Cardiac muscle cell (in vitro differentiated cells and primary cell): ENCODE results near the gene PLPPR4. TPM values are rescaled to one million over a fixed set of nuclear protein-coding genes. Genes with fewer than 3 reads are reported as not detected.
A peak's percentile ranks its signal among the peaks of the same experiment; 100 is the strongest.

Experiments used
- DNase-seq, 2 donors: peaks; one replicate each; pipeline versions ENCODE4 v3.0.0 to v3.0.0-alpha.2; 2010 to 2017; ENCODE audit warnings: low read depth in 1 of 2, low spot score in 1 of 2
- H3K27ac ChIP-seq: fragments of 200-600 bp; sonication (generic); 2 replicates; pipeline ENCODE4 v1.5.1; 2016
- H3K27me3 ChIP-seq: fragments of 200-600 bp; sonication (generic); 2 replicates; pipeline ENCODE4 v1.6.0; 2016; ENCODE audit warnings: control low read depth
- H3K36me3 ChIP-seq: fragments of 200-600 bp; sonication (generic); 2 replicates; pipeline ENCODE4 v1.5.1; 2016; ENCODE audit warnings: control low read depth
- H3K4me1 ChIP-seq: fragments of 200-600 bp; sonication (generic); 2 replicates; pipeline ENCODE4 v1.8.1; 2017; ENCODE audit warnings: low read depth, mild to moderate bottlenecking, mixed run types
- H3K4me3 ChIP-seq: fragments of 200-600 bp; sonication (generic); 2 replicates; pipeline ENCODE4 v1.5.1; 2016; ENCODE audit warnings: mild to moderate bottlenecking
- H3K9me3 ChIP-seq: fragments of 200-600 bp; sonication (generic); 2 replicates; pipeline ENCODE4 v1.5.1; 2017; ENCODE audit warnings: low read depth, mild to moderate bottlenecking, control low read depth
- CTCF ChIP-seq: IDR thresholded peaks from 2 replicates; pipeline ENCODE4 v1.5.1; 2012; ENCODE audit warnings: low read depth, mild to moderate bottlenecking, low read length
- polyA plus RNA-seq: library from polyadenylated mRNA; unstranded; fragments of >200 nt; fragmentation: Nextera tagmentation; extraction: Ambion mirVana; gene quantifications from 2 replicates; pipeline ENCODE4 v1.2.1, GENCODE V29; 2016
- total RNA-seq: library from RNA; depleted of rRNA; stranded (reverse); fragments of >200 nt; gene quantifications from 2 replicates; pipeline ENCODE4 v1.2.3, GENCODE V29; 2016

The PLPPR4 gene
- total and polyA plus RNA-seq, 2 experiments from 2014 or later = 3.2 to 3.7 TPM

DNA sequence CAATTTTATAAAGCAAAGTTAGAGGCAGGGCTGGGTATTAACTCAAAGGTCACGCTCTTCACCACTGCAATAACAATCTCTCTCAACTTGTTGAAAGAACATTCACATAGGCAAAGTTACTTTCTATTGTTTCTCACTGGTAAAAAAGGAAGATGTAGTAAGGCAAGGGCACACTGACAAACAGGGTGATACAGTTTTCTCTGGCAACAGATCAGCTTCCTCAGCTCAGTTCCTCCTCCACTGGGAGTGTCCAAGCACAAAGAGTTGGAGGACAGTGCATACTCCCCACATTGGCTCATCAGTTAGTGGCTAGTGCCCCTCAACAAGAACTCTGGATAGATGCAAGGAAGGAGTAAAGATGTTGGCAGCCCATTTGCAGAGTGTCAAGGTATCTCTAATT is 3.7 kb downstream of the PLPPR4 start:
- H3K4me1 ChIP-seq = no peaks in the 10 kb centered on the region
- no peak for DNase-seq
- H3K36me3 ChIP-seq = no peaks in the 10 kb centered on the region
- TF ChIP-seq CTCF = no peak
- peaks cover 5% of the 10 kb centered on the region for H3K27me3 ChIP-seq
- no peaks in the 10 kb centered on the region for H3K9me3 ChIP-seq
- H3K27ac ChIP-seq = no peak overlapping the region
- H3K4me3 ChIP-seq = no peak overlapping the region

DNA sequence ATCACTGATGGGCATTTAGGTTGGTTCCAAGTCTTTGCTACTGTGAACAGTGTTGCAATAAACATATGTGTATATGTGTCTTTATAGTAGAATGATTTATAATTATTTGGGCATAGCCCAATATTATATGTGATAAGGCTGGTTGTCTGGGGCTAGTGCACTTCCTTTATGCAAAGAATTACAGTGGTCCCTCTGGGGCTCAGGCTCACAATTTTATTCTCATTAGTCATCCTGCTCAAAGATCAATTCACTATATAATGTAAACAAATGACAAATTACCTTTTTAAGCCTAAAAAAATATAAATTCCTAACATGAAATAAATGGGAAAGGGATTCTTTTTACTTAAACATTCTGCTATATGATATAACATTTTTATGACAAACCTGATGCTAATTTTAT is 5.0 kb downstream of the PLPPR4 start:
- no peaks in the 10 kb centered on the region for H3K9me3 ChIP-seq
- H3K27me3 ChIP-seq = no peaks in the 10 kb centered on the region
- H3K36me3 ChIP-seq = no peaks in the 10 kb centered on the region
- H3K4me3 ChIP-seq = no peak overlapping the region
- TF ChIP-seq CTCF = no peak
- no peaks in the 10 kb centered on the region for H3K4me1 ChIP-seq
- DNase-seq = no peak
- no peak overlapping the region for H3K27ac ChIP-seq

GRCh38 chr1:99270646-99271045 is 6.4 kb downstream of the PLPPR4 start:
- no peak for DNase-seq
- H3K4me1 ChIP-seq = no peaks in the 10 kb centered on the region

GRCh38 chr1:99271249-99271648 is 7.0 kb downstream of the PLPPR4 start:
- DNase-seq = no peak
- Histone ChIP-seq H3K4me3 (no peak overlapping the region), H3K9me3 (no peaks in the 10 kb centered on the region), H3K4me1 (no peaks in the 10 kb centered on the region), H3K27ac (no peak overlapping the region), H3K27me3 (no peaks in the 10 kb centered on the region), H3K36me3 (no peaks in the 10 kb centered on the region)
- TF ChIP-seq CTCF = no peak

More at GRCh38 chr1:99270646-99271045, 6.4 kb downstream of the PLPPR4 start:
- TF ChIP-seq CTCF = no peak
- Histone ChIP-seq H3K27ac (no peak overlapping the region), H3K27me3 (no peaks in the 10 kb centered on the region), H3K36me3 (no peaks in the 10 kb centered on the region), H3K9me3 (no peaks in the 10 kb centered on the region), H3K4me3 (no peak overlapping the region)

DNA sequence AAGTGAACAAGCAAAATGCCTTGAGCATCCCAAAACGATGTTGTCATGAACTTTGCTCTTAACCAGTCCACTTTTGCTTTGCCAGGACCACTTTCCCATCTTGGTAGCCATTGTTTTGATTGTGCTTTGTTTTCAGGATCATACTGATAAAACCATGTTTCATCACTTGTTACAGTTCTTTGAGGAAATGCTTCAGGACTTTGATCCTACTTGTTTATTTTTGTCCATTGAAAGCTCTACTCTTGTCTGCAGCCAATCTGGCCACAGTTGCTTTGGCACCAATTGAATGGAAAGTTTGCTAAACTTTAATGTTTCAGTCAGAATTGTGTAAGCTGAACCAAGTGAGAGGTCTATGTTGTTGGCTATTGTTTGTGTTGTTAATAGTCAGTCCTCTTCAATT is 12.8 kb downstream of the PLPPR4 start:
- Histone ChIP-seq H3K4me1 (peaks cover 21% of the 10 kb centered on the region), H3K36me3 (no peaks in the 10 kb centered on the region), H3K27ac (no peak overlapping the region), H3K4me3 (no peak overlapping the region), H3K9me3 (no peaks in the 10 kb centered on the region), H3K27me3 (no peaks in the 10 kb centered on the region)
- no peak for DNase-seq
- no peak for TF ChIP-seq CTCF

- DNase-seq = peak in 1 of 2 donors; percentile 49
- H3K9me3 ChIP-seq = no peaks in the 10 kb centered on the region
- H3K36me3 ChIP-seq = no peaks in the 10 kb centered on the region
- H3K4me3 ChIP-seq = no peak overlapping the region
- TF ChIP-seq CTCF = no peak
- H3K27me3 ChIP-seq = no peaks in the 10 kb centered on the region
- H3K27ac ChIP-seq = peak overlapping the region; percentile 45
- H3K4me1 ChIP-seq = peaks cover 21% of the 10 kb centered on the region
Measured at GRCh38 chr1:99279525-99279924, 15.2 kb downstream of the PLPPR4 start.
